Breast epithelium (tissue), 3 donors: Measurements from ENCODE around the gene C2orf68.

Experiments
- POLR2A ChIP-seq: fragments of 450-650 bp; IDR thresholded peaks from one replicate; pipeline ENCODE4 v1.6.1; 2016; ENCODE audit warnings: antibody characterized with exemption, mild to moderate bottlenecking, moderate library complexity
- POLR2AphosphoS5 ChIP-seq, 3 donors: sonication (generic); formaldehyde crosslinking; IDR thresholded peaks; one replicate each; pipeline ENCODE4 v1.6.1; 2017; ENCODE audit warnings: antibody characterized with exemption in 3 of 3
- TF ChIP-seq, protein P1 (sequence below), 3 donors: fragments of 450-650 bp; IDR thresholded peaks; one replicate each; pipeline ENCODE4 v1.5.1; 2016 to 2017; ENCODE audit warnings: antibody characterized with exemption in 3 of 3, mild to moderate bottlenecking in 3 of 3, moderate library complexity in 3 of 3

DNA sequence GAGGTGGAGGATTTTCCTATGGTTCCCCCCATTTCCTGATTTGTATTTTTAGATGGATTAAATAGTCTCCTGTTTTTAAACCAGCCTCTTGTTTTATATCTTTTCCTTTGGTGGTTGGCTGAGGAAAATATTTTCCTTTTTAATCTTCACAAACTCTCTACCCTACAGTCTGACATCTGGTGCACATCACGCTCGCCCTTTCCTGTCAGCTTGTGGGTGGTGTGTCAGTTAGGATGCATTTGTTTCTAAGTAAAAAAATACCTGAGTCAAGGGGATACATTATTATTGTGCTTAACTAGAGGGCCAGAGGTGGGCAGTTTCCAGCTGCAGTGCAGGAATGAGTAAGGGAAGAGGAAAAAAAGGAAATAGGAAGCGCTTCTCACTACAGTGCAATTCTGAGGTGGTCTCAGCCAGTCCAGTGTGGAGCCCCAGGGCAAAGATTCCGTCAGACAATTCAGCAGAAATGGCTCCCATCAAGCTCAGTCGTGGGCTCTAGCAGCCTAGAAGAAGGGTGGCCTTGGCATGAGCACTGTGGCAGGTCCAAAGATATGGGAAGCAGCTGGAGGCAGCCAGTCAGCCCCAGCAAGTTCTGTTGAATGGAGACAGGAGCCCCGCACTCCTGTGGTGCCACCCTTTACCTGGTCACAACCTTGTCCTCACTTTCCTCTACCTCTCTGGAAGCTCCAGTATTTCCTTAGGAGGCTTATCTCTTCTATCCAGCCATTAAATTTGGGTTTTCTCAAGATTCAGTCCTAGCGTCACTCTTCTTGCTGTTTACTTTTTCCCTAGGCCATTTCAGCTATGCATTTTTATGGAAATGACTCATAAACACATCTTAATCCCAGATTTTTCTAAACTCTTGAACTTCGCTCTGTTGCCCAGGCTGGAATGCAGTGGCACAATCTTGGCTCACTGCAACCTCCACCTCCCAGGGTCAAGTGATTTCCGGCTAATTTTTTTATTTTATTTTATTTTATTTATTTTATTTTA is 37.6 kb upstream of the C2orf68 start:
- TF ChIP-seq, protein P1, sequence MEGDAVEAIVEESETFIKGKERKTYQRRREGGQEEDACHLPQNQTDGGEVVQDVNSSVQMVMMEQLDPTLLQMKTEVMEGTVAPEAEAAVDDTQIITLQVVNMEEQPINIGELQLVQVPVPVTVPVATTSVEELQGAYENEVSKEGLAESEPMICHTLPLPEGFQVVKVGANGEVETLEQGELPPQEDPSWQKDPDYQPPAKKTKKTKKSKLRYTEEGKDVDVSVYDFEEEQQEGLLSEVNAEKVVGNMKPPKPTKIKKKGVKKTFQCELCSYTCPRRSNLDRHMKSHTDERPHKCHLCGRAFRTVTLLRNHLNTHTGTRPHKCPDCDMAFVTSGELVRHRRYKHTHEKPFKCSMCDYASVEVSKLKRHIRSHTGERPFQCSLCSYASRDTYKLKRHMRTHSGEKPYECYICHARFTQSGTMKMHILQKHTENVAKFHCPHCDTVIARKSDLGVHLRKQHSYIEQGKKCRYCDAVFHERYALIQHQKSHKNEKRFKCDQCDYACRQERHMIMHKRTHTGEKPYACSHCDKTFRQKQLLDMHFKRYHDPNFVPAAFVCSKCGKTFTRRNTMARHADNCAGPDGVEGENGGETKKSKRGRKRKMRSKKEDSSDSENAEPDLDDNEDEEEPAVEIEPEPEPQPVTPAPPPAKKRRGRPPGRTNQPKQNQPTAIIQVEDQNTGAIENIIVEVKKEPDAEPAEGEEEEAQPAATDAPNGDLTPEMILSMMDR (IDR thresholded peaks at IDR 0.05): no peak
- TF ChIP-seq POLR2A (no peak), POLR2AphosphoS5 (IDR thresholded peaks at IDR 0.05) (no peak)
